Stimulated activated CD8-positive, alpha-beta memory T cell treated with anti-CD3 and anti-CD28 coated beads, Interleukin-15, amount 100 ng/mL, for 24 hours (primary cell): ENCODE data around the gene DLEC1.
"Not testable (repeated sequence)": the region's sequence is repeated elsewhere in the genome, so short reads cannot be mapped to it uniquely, and the experiment has no call there.

Experiments used
- DNase-seq: peaks from one replicate; pipeline ENCODE4 v3.0.0-alpha.2; 2020; ENCODE audit warnings: low read depth

The DLEC1 gene

GRCh38 chr3:38084334-38085310 is 45.6 kb downstream of the DLEC1 start:
- DNase-seq = no peak

- DNase-seq = no peak
Observed at GRCh38 chr3:38085311-38085942, 46.4 kb downstream of the DLEC1 start.

GRCh38 chr3:38085943-38086324 is 46.9 kb downstream of the DLEC1 start:
- no peak for DNase-seq

GRCh38 chr3:38086496-38086895 is 47.5 kb downstream of the DLEC1 start:
- no peak for DNase-seq

- DNase-seq = not testable (repeated sequence)
Observed at GRCh38 chr3:38087278-38087677, 48.3 kb downstream of the DLEC1 start.

- DNase-seq = no peak
Observed at GRCh38 chr3:38088126-38089078, 49.4 kb downstream of the DLEC1 start.

GRCh38 chr3:38089163-38089562 is 50.2 kb downstream of the DLEC1 start:
- no peak for DNase-seq

GRCh38 chr3:38090453-38090852 is 51.4 kb downstream of the DLEC1 start:
- no peak for DNase-seq

GRCh38 chr3:38094999-38095398 is 56.0 kb downstream of the DLEC1 start:
- no peak for DNase-seq

GRCh38 chr3:38095669-38096483 is 56.9 kb downstream of the DLEC1 start:
- DNase-seq = no peak

- DNase-seq = no peak
Observed at GRCh38 chr3:38097446-38098375, 58.7 kb downstream of the DLEC1 start.

- no peak for DNase-seq
Observed at GRCh38 chr3:38098376-38098723, 59.3 kb downstream of the DLEC1 start.

GRCh38 chr3:38099518-38099917 is 60.5 kb downstream of the DLEC1 start:
- DNase-seq = no peak

- no peak for DNase-seq
Observed at GRCh38 chr3:38100498-38100897, 61.5 kb downstream of the DLEC1 start.

- no peak for DNase-seq
Observed at GRCh38 chr3:38101811-38102443, 62.9 kb downstream of the DLEC1 start.

GRCh38 chr3:38102444-38102814 is 63.4 kb downstream of the DLEC1 start:
- no peak for DNase-seq

- no peak for DNase-seq
Observed at GRCh38 chr3:38105525-38105924, 66.5 kb downstream of the DLEC1 start.

- DNase-seq = no peak
Observed at GRCh38 chr3:38107911-38108648, 69.1 kb downstream of the DLEC1 start.
